K562 (cell line): ENCODE measurements around the gene DYNLT2B. TPM values are rescaled to one million over a fixed set of nuclear protein-coding genes. Genes with fewer than 3 reads are reported as not detected.

Experiments used
- ARID3B ChIP-seq: fragments of 250-450 bp; sonication (Bioruptor Pico); IDR thresholded peaks from 2 replicates; pipeline ENCODE4 v1.4.0; 2020; ENCODE audit warnings: borderline replicate concordance
- C11orf30 ChIP-seq: fragments of 450-650 bp; IDR thresholded peaks from 2 replicates; pipeline ENCODE4 v1.6.1; 2016; ENCODE audit warnings: low read depth, mild to moderate bottlenecking
- FOS ChIP-seq: IDR thresholded peaks from 3 replicates; pipeline ENCODE4 v1.6.1; 2011; ENCODE audit not compliant: insufficient read length; ENCODE audit errors: extremely low read depth
- FOXJ3 ChIP-seq: sonication (generic); formaldehyde crosslinking; IDR thresholded peaks from 2 replicates; pipeline ENCODE4 v1.4.0; 2020; ENCODE audit warnings: mild to moderate bottlenecking, missing genetic modification reagents
- HES1 ChIP-seq: fragments of 450-650 bp; IDR thresholded peaks from 2 replicates; pipeline ENCODE4 v1.6.1; 2016; ENCODE audit warnings: low read depth, mild to moderate bottlenecking, moderate library complexity
- JUND ChIP-seq, 2 experiments: IDR thresholded peaks; 2 replicates in 1 of 2; 3 replicates in 1 of 2; pipeline ENCODE4 v1.6.1; 2011; ENCODE audit warnings: borderline replicate concordance in 2 of 2, low read depth in 2 of 2, low read length in 2 of 2, improper control_type of control experiment in 1 of 2, missing biosample characterization in 1 of 2, missing genetic modification characterization in 1 of 2, missing genetic modification reagents in 1 of 2
- PHF21A ChIP-seq: fragments of 450-650 bp; IDR thresholded peaks from 2 replicates; pipeline ENCODE4 v1.6.1; 2017; ENCODE audit warnings: low read depth, borderline replicate concordance
- POLR2AphosphoS2 ChIP-seq: IDR thresholded peaks from 2 replicates; pipeline ENCODE4 v1.6.1; 2012; ENCODE audit warnings: low read length, improper control_type of control experiment
- SMAD1 ChIP-seq: fragments of 150-350 bp; IDR thresholded peaks from 2 replicates; pipeline ENCODE4 v1.6.1; 2014; ENCODE audit warnings: low read length, low read depth; ENCODE audit not compliant: partially characterized antibody
- TFAP4 ChIP-seq: sonication (generic); formaldehyde crosslinking; IDR thresholded peaks from 2 replicates; pipeline ENCODE4 v1.8.0; 2022; ENCODE audit warnings: missing genetic modification reagents, mild to moderate bottlenecking, moderate library complexity, borderline replicate concordance
- ZBTB17 ChIP-seq: fragments of 450-650 bp; formaldehyde crosslinking; IDR thresholded peaks from 2 replicates; pipeline ENCODE4 v1.4.0; 2020; ENCODE audit warnings: mild to moderate bottlenecking
- ZNF407 ChIP-seq: fragments of 450-650 bp; IDR thresholded peaks from 2 replicates; pipeline ENCODE4 v1.6.1; 2016; ENCODE audit warnings: low read depth
- ZNF584 ChIP-seq: fragments of 200-800 bp; sonication (Bioruptor generic); IDR thresholded peaks from 2 replicates; pipeline ENCODE4 v1.6.1; 2016; ENCODE audit warnings: low read depth, mild to moderate bottlenecking, missing genetic modification characterization, missing compliant biosample characterization
- ZNF766 ChIP-seq: fragments of 200-800 bp; sonication (Bioruptor generic); conservative IDR thresholded peaks from 2 replicates; pipeline ENCODE4 v1.6.1; 2016; ENCODE audit warnings: missing genetic modification characterization, missing compliant biosample characterization
- polyA plus RNA-seq, 8 experiments: library from polyadenylated mRNA; depleted of rRNA in 4 of 8; stranded (reverse) in 5 of 8; unstranded in 3 of 8; fragments of >200 nt; fragmentation: Nextera tagmentation in 2 of 8; fragmentation: Illumina TruSeq in 1 of 8; extraction: Ambion mirVana in 2 of 8; extraction: Trizol in 1 of 8; gene quantifications; 2 replicates each; pipeline versions ENCODE4 v1.2.1 to v1.2.3, GENCODE V29; 2011 to 2014; ENCODE audit warnings: inconsistent platforms in 1 of 8, missing spikeins in 1 of 8
- total RNA-seq, 7 experiments: library from RNA; depleted of rRNA in 6 of 7; stranded (reverse); fragments of >200 nt in 6 of 7; fragmentation: Illumina TruSeq in 2 of 7; extraction: Trizol in 2 of 7; gene quantifications; 2 replicates each; pipeline versions ENCODE4 v1.2.1 to v1.2.3, GENCODE V29; 2011 to 2021; ENCODE audit warnings: low replicate concordance in 1 of 7

The DYNLT2B gene
- total and polyA plus RNA-seq, 9 of the 15 experiments (the other 6 are each of a cell fraction or from before 2014, with no cell fraction given) = 6.5 to 19.9 (median 8.7) TPM

- TF ChIP-seq HES1 = no peak
- no peak for TF ChIP-seq C11orf30
- TF ChIP-seq ZNF766 (CRISPR knock-in tag) = 0 out of 2 replicates have a peak, but pooled peaks have one; percentile 18
- TF ChIP-seq ARID3B (CRISPR knock-in tag) = no peak
- no peak for TF ChIP-seq PHF21A
- TF ChIP-seq ZNF584 (CRISPR knock-in tag) = no peak
- no peak for TF ChIP-seq FOS
- TF ChIP-seq FOXJ3 (CRISPR knock-in tag) = no peak
- no peak for TF ChIP-seq JUND (IDR thresholded peaks at IDR 0.05; ENCODE audit: borderline replicate concordance, low read depth, low read length)
- TF ChIP-seq JUND (tag; IDR thresholded peaks at IDR 0.05; ENCODE audit: borderline replicate concordance, low read depth, low read length) = no peak; the same call in 2 of the 3 replicates
- no peak for TF ChIP-seq SMAD1
- no peak for TF ChIP-seq ZNF407
- 0 out of 2 replicates have a peak, but pooled peaks have one; percentile 44 for TF ChIP-seq TFAP4
- no peak for TF ChIP-seq ZBTB17 (CRISPR knock-in tag)
- no peak for TF ChIP-seq POLR2AphosphoS2
These were observed 18.5 kb upstream of the DYNLT2B start (continued) for GRCh38 chr3:196336319-196337145.
